ENCODE measurements around the gene ZFAND6.
"Not testable (repeated sequence)": the region's sequence is repeated elsewhere in the genome, so short reads cannot be mapped to it uniquely, and the experiment has no call there.

Gene ZFAND6

GRCh38 chr15:80058851-80059785 lies at the start of gene ZFAND6:
Gene ZFAND6 (plus strand): TSS chr15:80059676. CDS start chr15:80120345, 60,669 bp downstream.
- DNase-seq = peak; percentile 95

- no peak for DNase-seq
These were observed 49.3 kb upstream of the ZFAND6 start for GRCh38 chr15:80010131-80010673.

GRCh38 chr15:80011041-80011523 lies 48.4 kb upstream of the ZFAND6 start:
- DNase-seq = peak; percentile 18

- DNase-seq = no peak
These were observed 47.9 kb upstream of the ZFAND6 start for GRCh38 chr15:80011596-80011995.

GRCh38 chr15:80012060-80012726 lies 47.3 kb upstream of the ZFAND6 start:
- DNase-seq = no peak

- DNase-seq = not testable (repeated sequence)
These were observed 45.3 kb upstream of the ZFAND6 start for GRCh38 chr15:80014186-80014585.

GRCh38 chr15:80015156-80015555 lies 44.3 kb upstream of the ZFAND6 start:
- no peak for DNase-seq

GRCh38 chr15:80016506-80016905 lies 43.0 kb upstream of the ZFAND6 start:
- not testable (repeated sequence) for DNase-seq

- not testable (repeated sequence) for DNase-seq
These were observed 42.3 kb upstream of the ZFAND6 start for GRCh38 chr15:80017139-80017538.

- no peak for DNase-seq
These were observed 40.2 kb upstream of the ZFAND6 start for GRCh38 chr15:80019168-80019745.

- not testable (repeated sequence) for DNase-seq
These were observed 39.3 kb upstream of the ZFAND6 start for GRCh38 chr15:80020149-80020548.

GRCh38 chr15:80020731-80021130 lies 38.7 kb upstream of the ZFAND6 start:
- DNase-seq = no peak

- no peak for DNase-seq
These were observed 33.2 kb upstream of the ZFAND6 start for GRCh38 chr15:80026310-80026709.

- no peak for DNase-seq
These were observed 32.7 kb upstream of the ZFAND6 start for GRCh38 chr15:80026754-80027153.

GRCh38 chr15:80028937-80029336 lies 30.5 kb upstream of the ZFAND6 start:
- DNase-seq = no peak

GRCh38 chr15:80031841-80032240 lies 27.6 kb upstream of the ZFAND6 start:
- peak; percentile 9 for DNase-seq

- DNase-seq = no peak
These were observed 24.8 kb upstream of the ZFAND6 start for GRCh38 chr15:80034629-80035028.

GRCh38 chr15:80036071-80036470 lies 23.4 kb upstream of the ZFAND6 start:
- no peak for DNase-seq

GRCh38 chr15:80041494-80042253 lies 17.8 kb upstream of the ZFAND6 start:
- no peak for DNase-seq

- DNase-seq = no peak
These were observed 16.9 kb upstream of the ZFAND6 start for GRCh38 chr15:80042568-80042967.

GRCh38 chr15:80045219-80045618 lies 14.3 kb upstream of the ZFAND6 start:
- not testable (repeated sequence) for DNase-seq

GRCh38 chr15:80049046-80049445 lies 10.4 kb upstream of the ZFAND6 start:
- DNase-seq = no peak
